HEK293T (cell line): ENCODE results near the gene AMZ1.

Experiments used
- ARNT ChIP-seq: fragments of 450-650 bp; IDR thresholded peaks from 2 replicates; pipeline ENCODE4 v1.6.1; 2017; ENCODE audit warnings: mild to moderate bottlenecking
- BHLHE40 ChIP-seq: fragments of 450-650 bp; IDR thresholded peaks from 2 replicates; pipeline ENCODE4 v1.6.1; 2016; ENCODE audit warnings: mild to moderate bottlenecking, moderate library complexity, borderline replicate concordance
- CTBP1 ChIP-seq: fragments of 450-650 bp; IDR thresholded peaks from 2 replicates; pipeline ENCODE4 v1.6.1; 2016; ENCODE audit warnings: borderline replicate concordance
- ELF4 ChIP-seq: fragments of 450-650 bp; IDR thresholded peaks from 2 replicates; pipeline ENCODE4 v1.6.1; 2017; ENCODE audit warnings: antibody characterized with exemption
- FOXA1 ChIP-seq: fragments of 450-650 bp; IDR thresholded peaks from 2 replicates; pipeline ENCODE4 v1.6.1; 2016; ENCODE audit warnings: mild to moderate bottlenecking
- FOXK2 ChIP-seq: fragments of 450-650 bp; IDR thresholded peaks from 2 replicates; pipeline ENCODE4 v1.6.1; 2016; ENCODE audit warnings: mild to moderate bottlenecking
- FOXM1 ChIP-seq: fragments of 450-650 bp; IDR thresholded peaks from 2 replicates; pipeline ENCODE4 v1.6.1; 2017; ENCODE audit warnings: mild to moderate bottlenecking, borderline replicate concordance
- HDGF ChIP-seq: fragments of 450-650 bp; IDR thresholded peaks from 2 replicates; pipeline ENCODE4 v1.6.1; 2017; ENCODE audit warnings: antibody characterized with exemption, borderline replicate concordance
- L3MBTL2 ChIP-seq: fragments of 450-650 bp; conservative IDR thresholded peaks from 2 replicates; pipeline ENCODE4 v1.6.1; 2016; ENCODE audit warnings: mild to moderate bottlenecking
- LEF1 ChIP-seq: fragments of 450-650 bp; IDR thresholded peaks from 2 replicates; pipeline ENCODE4 v1.6.1; 2017; ENCODE audit warnings: mild to moderate bottlenecking, borderline replicate concordance
- SP1 ChIP-seq: fragments of 450-650 bp; IDR thresholded peaks from 2 replicates; pipeline ENCODE4 v1.6.1; 2017
- SUZ12 ChIP-seq: fragments of 450-650 bp; IDR thresholded peaks from 2 replicates; pipeline ENCODE4 v1.6.1; 2016; ENCODE audit warnings: mild to moderate bottlenecking
- TARDBP ChIP-seq: fragments of 450-650 bp; IDR thresholded peaks from 2 replicates; pipeline ENCODE4 v1.6.1; 2016
- ZNF384 ChIP-seq: fragments of 450-650 bp; IDR thresholded peaks from 2 replicates; pipeline ENCODE4 v1.6.1; 2016

DNA sequence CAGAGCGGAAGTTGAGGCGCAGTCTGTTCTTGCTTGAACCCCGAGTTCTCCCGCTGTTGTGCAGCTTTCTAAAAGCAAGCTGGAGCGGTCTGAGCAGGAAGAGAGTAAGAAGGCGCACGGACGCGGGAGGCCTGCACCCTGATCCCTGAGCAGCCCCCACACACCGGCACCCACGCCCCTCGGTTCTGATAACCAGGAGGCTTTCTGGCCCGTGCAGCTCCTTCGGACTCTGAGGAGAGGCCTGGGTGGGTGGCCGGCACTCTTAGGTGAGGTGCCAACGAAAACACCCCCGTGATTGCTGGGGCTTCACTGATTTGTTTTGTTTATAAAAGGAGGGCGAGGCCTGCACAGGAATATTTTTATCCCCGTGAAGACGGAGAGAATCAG lies 28.9 kb downstream of the AMZ1 start:
- no peak for TF ChIP-seq ZNF384
- no peak for TF ChIP-seq L3MBTL2
- no peak for TF ChIP-seq HDGF
- TF ChIP-seq FOXA1, result no peak
- TF ChIP-seq FOXK2, result no peak
- no peak for TF ChIP-seq LEF1
- TF ChIP-seq SP1, result no peak
- TF ChIP-seq BHLHE40, result no peak
- TF ChIP-seq FOXM1, result no peak
- no peak for TF ChIP-seq ELF4
- no peak for TF ChIP-seq CTBP1
- TF ChIP-seq SUZ12, result no peak
- no peak for TF ChIP-seq ARNT
- no peak for TF ChIP-seq TARDBP
